ENCODE results near the gene MPZL2.

Gene MPZL2

DNA sequence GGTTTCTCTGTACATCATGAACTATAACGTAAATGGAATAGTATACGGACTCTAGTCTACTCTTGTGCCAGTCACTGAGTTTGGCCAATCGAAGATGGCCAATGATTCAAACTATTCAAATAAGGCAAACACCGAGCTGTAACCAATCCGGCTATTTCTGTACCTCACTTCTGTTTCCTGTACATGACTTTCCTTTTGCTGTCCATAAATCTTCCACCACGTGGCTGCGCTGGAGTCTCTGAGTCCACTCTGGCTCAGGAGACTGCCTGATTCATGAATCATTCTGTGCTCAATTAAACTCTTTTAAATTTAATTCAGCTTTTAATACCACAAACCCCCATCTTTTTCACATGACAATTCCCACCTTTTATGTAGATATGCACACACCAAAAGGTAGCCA is 37.8 kb downstream of the MPZL2 start:
- TF ChIP-seq MYC (IDR thresholded peaks at IDR 0.05; ENCODE audit: low read depth, low read length): no peak
- TF ChIP-seq POLR2A (IDR thresholded peaks at IDR 0.05; ENCODE audit: extremely low read depth, insufficient read length): no peak
- TF ChIP-seq, protein P1, sequence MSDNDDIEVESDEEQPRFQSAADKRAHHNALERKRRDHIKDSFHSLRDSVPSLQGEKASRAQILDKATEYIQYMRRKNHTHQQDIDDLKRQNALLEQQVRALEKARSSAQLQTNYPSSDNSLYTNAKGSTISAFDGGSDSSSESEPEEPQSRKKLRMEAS (IDR thresholded peaks at IDR 0.05; ENCODE audit: low read depth, low read length): no peak
- TF ChIP-seq, protein P2, sequence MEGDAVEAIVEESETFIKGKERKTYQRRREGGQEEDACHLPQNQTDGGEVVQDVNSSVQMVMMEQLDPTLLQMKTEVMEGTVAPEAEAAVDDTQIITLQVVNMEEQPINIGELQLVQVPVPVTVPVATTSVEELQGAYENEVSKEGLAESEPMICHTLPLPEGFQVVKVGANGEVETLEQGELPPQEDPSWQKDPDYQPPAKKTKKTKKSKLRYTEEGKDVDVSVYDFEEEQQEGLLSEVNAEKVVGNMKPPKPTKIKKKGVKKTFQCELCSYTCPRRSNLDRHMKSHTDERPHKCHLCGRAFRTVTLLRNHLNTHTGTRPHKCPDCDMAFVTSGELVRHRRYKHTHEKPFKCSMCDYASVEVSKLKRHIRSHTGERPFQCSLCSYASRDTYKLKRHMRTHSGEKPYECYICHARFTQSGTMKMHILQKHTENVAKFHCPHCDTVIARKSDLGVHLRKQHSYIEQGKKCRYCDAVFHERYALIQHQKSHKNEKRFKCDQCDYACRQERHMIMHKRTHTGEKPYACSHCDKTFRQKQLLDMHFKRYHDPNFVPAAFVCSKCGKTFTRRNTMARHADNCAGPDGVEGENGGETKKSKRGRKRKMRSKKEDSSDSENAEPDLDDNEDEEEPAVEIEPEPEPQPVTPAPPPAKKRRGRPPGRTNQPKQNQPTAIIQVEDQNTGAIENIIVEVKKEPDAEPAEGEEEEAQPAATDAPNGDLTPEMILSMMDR (IDR thresholded peaks at IDR 0.05; ENCODE audit: low read depth, low read length): no peak
- no peak for DNase-seq (ENCODE audit: low read depth)

DNA sequence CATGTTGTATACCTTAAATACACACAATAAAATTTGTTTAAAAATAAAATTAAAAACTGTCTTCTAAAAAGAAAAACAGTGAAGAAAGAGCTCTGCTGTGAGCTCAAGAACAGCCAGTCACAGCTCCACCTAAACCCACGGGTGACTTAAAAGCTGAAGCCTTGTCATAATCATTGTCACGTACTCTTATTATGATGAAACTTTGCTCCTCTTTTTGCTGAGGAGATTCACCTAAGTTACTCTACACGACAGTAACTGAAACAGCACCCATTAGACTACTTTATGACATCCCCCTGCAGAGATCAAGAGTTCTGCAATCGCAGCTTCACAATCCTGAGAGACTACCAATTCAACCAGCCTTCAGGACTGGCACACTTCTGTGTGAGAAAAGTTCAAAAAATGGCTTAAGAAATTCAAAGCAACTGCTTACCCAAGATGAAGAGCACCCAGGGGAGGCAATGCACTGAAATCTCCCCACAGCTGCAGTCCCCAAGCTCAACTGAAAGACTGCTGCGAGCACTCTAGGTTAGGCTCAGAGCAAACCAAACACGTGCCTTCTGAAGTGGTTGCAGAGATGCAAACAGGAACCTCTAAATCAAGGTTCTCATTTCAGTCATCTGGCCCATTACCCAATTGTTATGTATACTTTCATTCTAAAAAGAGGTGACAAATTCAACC is 39.4 kb downstream of the MPZL2 start, which contains the start of gene JAML:
Gene JAML (minus strand): TSS at position 501 of the 678 bp plus-strand sequence. CDS start 10,145 bp downstream, outside the sequence.
- DNase-seq (ENCODE audit: low read depth): peak; percentile 73
- no peak within 1 kb of the TSS for H3K4me3 ChIP-seq (ENCODE audit: low read depth, low read length)
- TF ChIP-seq MYC (IDR thresholded peaks at IDR 0.05; ENCODE audit: low read depth, low read length) (peak; percentile 45; the same call in 1 of the 2 replicates), POLR2A (IDR thresholded peaks at IDR 0.05; ENCODE audit: extremely low read depth, insufficient read length) (no peak)
- TF ChIP-seq, protein P2 (IDR thresholded peaks at IDR 0.05; ENCODE audit: low read depth, low read length): no peak
- TF ChIP-seq, protein P1 (IDR thresholded peaks at IDR 0.05; ENCODE audit: low read depth, low read length): peak; percentile 88

More for the DNA sequence above, 37.8 kb downstream of the MPZL2 start:
- H3K4me3 ChIP-seq (ENCODE audit: low read depth, low read length): no peak overlapping the region

GRCh38 chr11:118223992-118224391 is 40.1 kb downstream of the MPZL2 start:
- TF ChIP-seq POLR2A (IDR thresholded peaks at IDR 0.05; ENCODE audit: extremely low read depth, insufficient read length) (no peak), MYC (IDR thresholded peaks at IDR 0.05; ENCODE audit: low read depth, low read length) (no peak)
- TF ChIP-seq, protein P1 (IDR thresholded peaks at IDR 0.05; ENCODE audit: low read depth, low read length): no peak
- TF ChIP-seq, protein P2 (IDR thresholded peaks at IDR 0.05; ENCODE audit: low read depth, low read length): no peak
- no peak for DNase-seq (ENCODE audit: low read depth)
- no peak overlapping the region for H3K4me3 ChIP-seq (ENCODE audit: low read depth, low read length)

DNA sequence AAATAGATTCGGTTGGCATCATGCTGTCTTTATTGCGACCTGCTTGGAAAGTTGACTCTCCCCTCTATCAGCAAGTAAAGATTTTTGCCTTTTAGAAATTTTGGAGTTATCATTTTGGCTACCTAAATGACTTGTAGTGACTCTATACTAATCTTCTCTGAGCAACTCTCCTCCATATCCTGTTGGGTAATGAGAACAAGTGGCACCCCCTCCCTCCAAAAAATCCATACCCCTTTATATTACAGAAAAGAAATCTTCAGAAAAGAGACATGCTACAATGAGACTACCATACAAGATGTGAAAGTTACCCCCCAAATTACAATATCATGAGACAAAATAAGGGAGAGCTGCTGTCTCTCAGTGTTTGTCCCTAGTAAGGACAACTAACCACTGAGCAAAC is 40.5 kb downstream of the MPZL2 start:
- TF ChIP-seq MYC (IDR thresholded peaks at IDR 0.05; ENCODE audit: low read depth, low read length): no peak
- TF ChIP-seq, protein P2 (IDR thresholded peaks at IDR 0.05; ENCODE audit: low read depth, low read length): no peak
- TF ChIP-seq, protein P1 (IDR thresholded peaks at IDR 0.05; ENCODE audit: low read depth, low read length): no peak
- TF ChIP-seq POLR2A (IDR thresholded peaks at IDR 0.05; ENCODE audit: extremely low read depth, insufficient read length): no peak
- no peak for DNase-seq (ENCODE audit: low read depth)
- H3K4me3 ChIP-seq (ENCODE audit: low read depth, low read length): no peak overlapping the region

- no peak overlapping the region for H3K4me3 ChIP-seq (ENCODE audit: low read depth, low read length)
- TF ChIP-seq POLR2A (IDR thresholded peaks at IDR 0.05; ENCODE audit: extremely low read depth, insufficient read length): no peak
- TF ChIP-seq, protein P2 (IDR thresholded peaks at IDR 0.05; ENCODE audit: low read depth, low read length): no peak
- TF ChIP-seq MYC (IDR thresholded peaks at IDR 0.05; ENCODE audit: low read depth, low read length): no peak
- TF ChIP-seq, protein P1 (IDR thresholded peaks at IDR 0.05; ENCODE audit: low read depth, low read length): no peak
- DNase-seq (ENCODE audit: low read depth): no peak
Observed at GRCh38 chr11:118222437-118222836, 41.7 kb downstream of the MPZL2 start.
